Neural cell (in vitro differentiated cells): ENCODE results near the gene CTDNEP1. TPM values are rescaled to one million over a fixed set of nuclear protein-coding genes. Genes with fewer than 3 reads are reported as not detected.

Experiments used
- H2AFZ ChIP-seq: fragments of 200-600, 300-800 bp; sonication (generic), shearing (Covaris generic); 2 replicates; pipeline ENCODE4 v1.6.0; 2014; ENCODE audit warnings: low read depth, mild to moderate bottlenecking, antibody characterized with exemption, low read length, moderate library complexity
- H3F3A ChIP-seq: fragments of 200-600 bp; shearing (Covaris generic); 2 replicates; pipeline ENCODE4 v1.6.1; 2016; ENCODE audit warnings: mild to moderate bottlenecking, moderate library complexity, mixed read lengths, antibody characterized with exemption, low read length; ENCODE audit not compliant: insufficient read depth, poor library complexity, severe bottlenecking
- H3K27ac ChIP-seq: fragments of 200-600, 300-800 bp; sonication (generic), shearing (Covaris generic); 2 replicates; pipeline ENCODE4 v1.5.1; 2014; ENCODE audit warnings: mild to moderate bottlenecking, low read length, moderate library complexity
- H3K27me3 ChIP-seq: fragments of 300-800, 200-600 bp; sonication (generic), shearing (Covaris generic); 2 replicates; pipeline ENCODE4 v1.6.0; 2014; ENCODE audit warnings: mild to moderate bottlenecking, low read depth, low read length, moderate library complexity; ENCODE audit not compliant: insufficient read depth
- H3K36me3 ChIP-seq: fragments of 300-800, 200-600 bp; sonication (generic), shearing (Covaris generic); 2 replicates; pipeline ENCODE4 v1.5.1; 2014; ENCODE audit warnings: mild to moderate bottlenecking, antibody characterized with exemption, low read length, moderate library complexity; ENCODE audit not compliant: insufficient read depth
- H3K4me2 ChIP-seq: fragments of 300-800, 200-600 bp; sonication (generic), shearing (Covaris generic); 2 replicates; pipeline ENCODE4 v1.6.0; 2014; ENCODE audit warnings: mild to moderate bottlenecking, low read length
- H3K4me3 ChIP-seq: fragments of 300-800, 200-600 bp; sonication (generic), shearing (Covaris generic); 2 replicates; pipeline ENCODE4 v1.5.1; 2014; ENCODE audit warnings: mild to moderate bottlenecking, low read length, moderate library complexity
- H3K79me2 ChIP-seq: fragments of 200-600 bp; shearing (Covaris generic); replicated peaks from 2 replicates; pipeline ENCODE4 v1.6.0; 2014; ENCODE audit warnings: mild to moderate bottlenecking, low read length, moderate library complexity; ENCODE audit not compliant: insufficient read depth
- H3K9ac ChIP-seq: fragments of 300-800, 200-600 bp; sonication (generic), shearing (Covaris generic); 2 replicates; pipeline ENCODE4 v1.6.1; 2016; ENCODE audit warnings: mild to moderate bottlenecking, low read length, mixed read lengths
- H3K9me2 ChIP-seq: fragments of 200-600 bp; shearing (Covaris generic); 2 replicates; pipeline ENCODE4 v1.6.1; 2016; ENCODE audit warnings: mild to moderate bottlenecking, low read length, mixed read lengths; ENCODE audit not compliant: insufficient read depth
- H3K9me3 ChIP-seq: fragments of 200-600, 300-800 bp; sonication (generic), shearing (Covaris generic); 2 replicates; pipeline ENCODE4 v1.6.1; 2016; ENCODE audit warnings: mild to moderate bottlenecking, mixed run types, low read length, moderate library complexity, mixed read lengths
- H4K20me1 ChIP-seq: fragments of 200-600 bp; shearing (Covaris generic); 2 replicates; pipeline ENCODE4 v1.6.1; 2016; ENCODE audit warnings: mild to moderate bottlenecking, mixed run types; ENCODE audit not compliant: insufficient read depth
- EP300 ChIP-seq: fragments of 450-650 bp; conservative IDR thresholded peaks from 2 replicates; pipeline ENCODE4 v1.6.1; 2014; ENCODE audit warnings: antibody characterized with exemption, mild to moderate bottlenecking, moderate library complexity; ENCODE audit not compliant: poor library complexity, severe bottlenecking
- EZH2 ChIP-seq: fragments of 200-600, 300-800 bp; shearing (Covaris generic), sonication (generic); IDR thresholded peaks from 2 replicates; pipeline ENCODE4 v1.6.1; 2014; ENCODE audit warnings: antibody characterized with exemption, low read length, borderline replicate concordance, mild to moderate bottlenecking; ENCODE audit not compliant: insufficient read depth, poor library complexity, severe bottlenecking
- MXI1 ChIP-seq: fragments of 450-650 bp; conservative IDR thresholded peaks from 2 replicates; pipeline ENCODE4 v1.6.1; 2014; ENCODE audit warnings: antibody characterized with exemption, mild to moderate bottlenecking; ENCODE audit not compliant: poor library complexity, severe bottlenecking
- POLR2AphosphoS5 ChIP-seq: IDR thresholded peaks from 2 replicates; pipeline ENCODE4 v1.6.1; 2012
- RAD21 ChIP-seq: fragments of 450-650 bp; conservative IDR thresholded peaks from 2 replicates; pipeline ENCODE4 v1.6.1; 2014; ENCODE audit warnings: antibody characterized with exemption, mild to moderate bottlenecking, moderate library complexity
- SMC3 ChIP-seq: fragments of 450-650 bp; conservative IDR thresholded peaks from 2 replicates; pipeline ENCODE4 v1.6.1; 2014; ENCODE audit warnings: antibody characterized with exemption, mild to moderate bottlenecking, moderate library complexity; ENCODE audit not compliant: poor library complexity
- TAF1 ChIP-seq: IDR thresholded peaks from 2 replicates; pipeline ENCODE4 v1.6.1; 2012; ENCODE audit warnings: low read depth
- polyA plus RNA-seq: library from polyadenylated mRNA; depleted of rRNA; stranded (reverse); fragments of >200 nt; gene quantifications from 2 replicates; pipeline ENCODE4 v1.2.3, GENCODE V29; 2014
- TF ChIP-seq, protein P1 (sequence below): IDR thresholded peaks from 2 replicates; pipeline ENCODE4 v1.6.1; 2012; ENCODE audit warnings: borderline replicate concordance
- TF ChIP-seq, protein P2 (sequence below): fragments of 450-650 bp; IDR thresholded peaks from 2 replicates; pipeline ENCODE4 v1.5.1; 2014; ENCODE audit warnings: antibody characterized with exemption, mild to moderate bottlenecking, moderate library complexity; ENCODE audit not compliant: poor library complexity, severe bottlenecking

The CTDNEP1 gene
- polyA plus RNA-seq, 1 donor from 2014 or later: 39.4 TPM

DNA sequence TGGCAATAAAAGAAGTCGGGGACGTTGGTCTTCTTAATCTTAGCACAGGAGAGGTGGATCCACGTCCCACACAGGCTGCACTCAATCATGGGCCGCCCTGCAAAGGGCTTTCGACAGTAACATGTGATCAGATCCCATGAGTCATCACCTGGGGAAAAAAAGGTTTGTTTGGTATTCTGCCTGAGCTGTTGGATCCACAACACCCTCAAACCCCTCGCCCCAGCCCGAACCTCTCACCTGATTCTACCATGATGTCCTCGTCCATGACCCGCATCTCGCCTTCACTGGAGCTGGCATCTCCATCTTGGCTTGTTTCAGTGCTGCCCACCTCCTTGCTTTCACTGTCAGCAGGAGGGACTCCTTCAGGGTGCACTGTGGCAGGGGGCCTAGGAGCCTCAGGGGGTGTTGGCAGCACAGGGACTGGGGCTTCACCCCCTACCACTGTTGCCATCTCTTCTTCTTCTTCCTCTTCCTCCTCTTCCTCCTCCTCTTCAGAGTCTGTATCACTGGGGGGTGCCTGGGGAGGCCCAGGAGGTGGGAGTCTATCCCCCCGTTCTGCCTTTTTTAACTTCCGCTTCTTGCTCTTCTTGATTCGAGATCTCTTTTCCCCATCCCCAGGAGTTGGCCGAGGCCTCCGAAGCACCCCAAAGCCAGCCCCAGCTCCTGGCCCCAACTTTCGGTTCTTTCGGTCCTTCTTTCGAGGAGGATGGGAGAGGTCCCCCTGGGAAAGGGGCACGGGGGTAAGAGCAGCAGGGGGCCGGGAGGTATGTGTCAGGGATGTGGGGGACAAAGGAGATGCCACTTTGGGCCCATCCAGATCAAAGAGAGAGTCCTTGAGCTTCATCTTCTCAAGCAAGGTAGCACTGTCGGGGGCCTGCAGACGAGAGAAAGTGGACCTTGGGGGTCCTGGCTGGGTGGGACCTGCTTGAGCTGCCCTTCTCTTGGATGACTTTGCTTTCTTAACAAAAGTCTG is 15.6 kb downstream of the CTDNEP1 start:
- no peak for TF ChIP-seq EZH2
- no peak for TF ChIP-seq POLR2AphosphoS5
- no peak for TF ChIP-seq SMC3
- TF ChIP-seq, protein P1, sequence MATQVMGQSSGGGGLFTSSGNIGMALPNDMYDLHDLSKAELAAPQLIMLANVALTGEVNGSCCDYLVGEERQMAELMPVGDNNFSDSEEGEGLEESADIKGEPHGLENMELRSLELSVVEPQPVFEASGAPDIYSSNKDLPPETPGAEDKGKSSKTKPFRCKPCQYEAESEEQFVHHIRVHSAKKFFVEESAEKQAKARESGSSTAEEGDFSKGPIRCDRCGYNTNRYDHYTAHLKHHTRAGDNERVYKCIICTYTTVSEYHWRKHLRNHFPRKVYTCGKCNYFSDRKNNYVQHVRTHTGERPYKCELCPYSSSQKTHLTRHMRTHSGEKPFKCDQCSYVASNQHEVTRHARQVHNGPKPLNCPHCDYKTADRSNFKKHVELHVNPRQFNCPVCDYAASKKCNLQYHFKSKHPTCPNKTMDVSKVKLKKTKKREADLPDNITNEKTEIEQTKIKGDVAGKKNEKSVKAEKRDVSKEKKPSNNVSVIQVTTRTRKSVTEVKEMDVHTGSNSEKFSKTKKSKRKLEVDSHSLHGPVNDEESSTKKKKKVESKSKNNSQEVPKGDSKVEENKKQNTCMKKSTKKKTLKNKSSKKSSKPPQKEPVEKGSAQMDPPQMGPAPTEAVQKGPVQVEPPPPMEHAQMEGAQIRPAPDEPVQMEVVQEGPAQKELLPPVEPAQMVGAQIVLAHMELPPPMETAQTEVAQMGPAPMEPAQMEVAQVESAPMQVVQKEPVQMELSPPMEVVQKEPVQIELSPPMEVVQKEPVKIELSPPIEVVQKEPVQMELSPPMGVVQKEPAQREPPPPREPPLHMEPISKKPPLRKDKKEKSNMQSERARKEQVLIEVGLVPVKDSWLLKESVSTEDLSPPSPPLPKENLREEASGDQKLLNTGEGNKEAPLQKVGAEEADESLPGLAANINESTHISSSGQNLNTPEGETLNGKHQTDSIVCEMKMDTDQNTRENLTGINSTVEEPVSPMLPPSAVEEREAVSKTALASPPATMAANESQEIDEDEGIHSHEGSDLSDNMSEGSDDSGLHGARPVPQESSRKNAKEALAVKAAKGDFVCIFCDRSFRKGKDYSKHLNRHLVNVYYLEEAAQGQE: no peak
- TF ChIP-seq, protein P2, sequence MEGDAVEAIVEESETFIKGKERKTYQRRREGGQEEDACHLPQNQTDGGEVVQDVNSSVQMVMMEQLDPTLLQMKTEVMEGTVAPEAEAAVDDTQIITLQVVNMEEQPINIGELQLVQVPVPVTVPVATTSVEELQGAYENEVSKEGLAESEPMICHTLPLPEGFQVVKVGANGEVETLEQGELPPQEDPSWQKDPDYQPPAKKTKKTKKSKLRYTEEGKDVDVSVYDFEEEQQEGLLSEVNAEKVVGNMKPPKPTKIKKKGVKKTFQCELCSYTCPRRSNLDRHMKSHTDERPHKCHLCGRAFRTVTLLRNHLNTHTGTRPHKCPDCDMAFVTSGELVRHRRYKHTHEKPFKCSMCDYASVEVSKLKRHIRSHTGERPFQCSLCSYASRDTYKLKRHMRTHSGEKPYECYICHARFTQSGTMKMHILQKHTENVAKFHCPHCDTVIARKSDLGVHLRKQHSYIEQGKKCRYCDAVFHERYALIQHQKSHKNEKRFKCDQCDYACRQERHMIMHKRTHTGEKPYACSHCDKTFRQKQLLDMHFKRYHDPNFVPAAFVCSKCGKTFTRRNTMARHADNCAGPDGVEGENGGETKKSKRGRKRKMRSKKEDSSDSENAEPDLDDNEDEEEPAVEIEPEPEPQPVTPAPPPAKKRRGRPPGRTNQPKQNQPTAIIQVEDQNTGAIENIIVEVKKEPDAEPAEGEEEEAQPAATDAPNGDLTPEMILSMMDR: no peak
- TF ChIP-seq MXI1: no peak
- no peaks in the 10 kb centered on the region for H4K20me1 ChIP-seq
- no peaks in the 10 kb centered on the region for H3K9me2 ChIP-seq
- H3K4me2 ChIP-seq: no peak overlapping the region
- no peak overlapping the region for H2AFZ ChIP-seq
- H3K79me2 ChIP-seq: peaks cover 82% of the 10 kb centered on the region
- no peak overlapping the region for H3K9ac ChIP-seq
- H3K4me3 ChIP-seq: peak overlapping the region; percentile 75
- no peaks in the 10 kb centered on the region for H3K27me3 ChIP-seq
- no peaks in the 10 kb centered on the region for H3K9me3 ChIP-seq
- no peaks in the 10 kb centered on the region for H3K36me3 ChIP-seq
- H3K27ac ChIP-seq: no peak overlapping the region
- H3F3A ChIP-seq: peaks cover 3% of the 10 kb centered on the region

DNA sequence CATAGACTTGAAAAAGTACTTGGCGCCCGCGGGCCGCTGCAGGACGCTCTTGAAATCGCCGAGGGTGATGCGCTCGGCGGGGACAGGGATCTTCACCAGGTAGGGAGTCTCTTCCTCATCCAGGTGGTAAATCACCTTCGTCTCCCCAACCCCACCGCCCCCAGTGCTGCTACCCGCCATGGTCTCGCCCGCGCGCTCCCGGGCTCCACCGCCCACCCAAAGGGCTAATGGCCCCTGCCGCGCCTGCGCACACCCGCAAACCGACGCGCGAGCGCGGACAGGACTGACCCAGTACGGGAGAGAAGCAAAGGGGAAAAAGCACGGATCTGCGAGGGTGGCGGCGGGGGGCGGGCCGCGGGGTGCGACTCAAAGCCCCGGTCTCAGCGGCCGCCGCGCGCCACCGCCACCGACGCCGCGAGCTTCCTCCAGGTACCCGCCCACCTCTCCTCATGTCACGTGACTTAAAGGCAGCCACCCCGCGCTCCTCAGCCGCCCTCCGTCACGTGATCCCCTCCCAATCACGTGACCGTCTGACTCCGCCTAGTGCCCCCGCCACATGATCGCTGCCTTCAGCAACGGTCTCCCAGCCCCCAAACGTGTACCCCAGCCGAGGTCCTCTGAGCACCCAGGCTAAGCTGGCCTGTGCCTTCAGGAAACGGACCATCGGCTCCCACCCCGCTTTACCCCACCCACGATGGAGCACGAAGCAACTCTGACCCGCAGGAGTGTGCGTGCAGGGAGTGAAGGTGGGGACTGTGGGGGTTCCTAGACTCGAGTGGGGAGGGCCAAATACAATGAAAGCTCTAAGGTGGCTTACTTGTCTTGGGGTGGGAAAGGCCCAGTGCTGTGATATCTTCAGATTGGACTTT is 17.2 kb downstream of the CTDNEP1 start, which contains the start of gene DVL2:
Gene DVL2 (minus strand): TSS at position 435 of the 869 bp plus-strand sequence. CDS start 255 bp downstream, at position 180.
- no peaks in the 10 kb centered on the region for H3K36me3 ChIP-seq
- H3F3A ChIP-seq: peaks cover 3% of the 10 kb centered on the region
- no peaks in the 10 kb centered on the region for H3K9me2 ChIP-seq
- H3K79me2 ChIP-seq: peaks cover 82% of the 10 kb centered on the region
- peak within 1 kb of the TSS; percentile 85 for H3K9ac ChIP-seq
- peaks cover 5% of the 10 kb centered on the region for H4K20me1 ChIP-seq
- TF ChIP-seq, protein P2: peak; percentile 11
- peak; percentile 26 for TF ChIP-seq SMC3
- TF ChIP-seq POLR2AphosphoS5: peak; percentile 92
- TF ChIP-seq, protein P1: no peak
- peak; percentile 54 for TF ChIP-seq EP300
- no peak for TF ChIP-seq EZH2
- TF ChIP-seq TAF1: peak; percentile 68
- TF ChIP-seq MXI1: peak; percentile 81
- peak; percentile 37 for TF ChIP-seq RAD21
- H3K9me3 ChIP-seq: no peaks in the 10 kb centered on the region
- H3K27ac ChIP-seq: peak within 1 kb of the TSS; percentile 88
- no peaks in the 10 kb centered on the region for H3K27me3 ChIP-seq
- peak within 1 kb of the TSS; percentile 23 for H2AFZ ChIP-seq
- H3K4me3 ChIP-seq: peak within 1 kb of the TSS; percentile 81
- peak within 1 kb of the TSS; percentile 91 for H3K4me2 ChIP-seq
